GM23338 (cell line): Measurements from ENCODE around the gene PKD1. TPM values are rescaled to one million over a fixed set of nuclear protein-coding genes. Genes with fewer than 3 reads are reported as not detected.

Source experiments
- ATAC-seq: fragments of 200-7000 bp; cut with Tn5 transposase; 3 replicates; pipeline ENCODE4 v1.9.1; 2020
- DNase-seq: peaks from one replicate; pipeline ENCODE4 v3.0.0-alpha.2; 2015; ENCODE audit warnings: low spot score
- H2AFZ ChIP-seq: fragments of 200-600 bp; sonication (generic); 2 replicates; pipeline ENCODE4 v1.8.0; 2016; ENCODE audit warnings: antibody characterized with exemption, mild to moderate bottlenecking, moderate library complexity
- H3F3A ChIP-seq: fragments of 200-600 bp; sonication (generic); replicated peaks from 2 replicates; pipeline ENCODE4 v1.8.0; 2017; ENCODE audit warnings: antibody characterized with exemption, mixed run types, low read depth
- H3K27ac ChIP-seq: fragments of 200-600 bp; sonication (generic); 2 replicates; pipeline ENCODE4 v1.6.1; 2016; ENCODE audit warnings: low read depth
- H3K27me3 ChIP-seq: fragments of 200-600 bp; sonication (generic); 2 replicates; pipeline ENCODE4 v1.8.0; 2016; ENCODE audit warnings: mild to moderate bottlenecking, mixed run types, moderate library complexity; ENCODE audit not compliant: insufficient read depth
- H3K36me3 ChIP-seq: fragments of 200-600 bp; sonication (generic); 2 replicates; pipeline ENCODE4 v1.8.0; 2016; ENCODE audit warnings: mild to moderate bottlenecking; ENCODE audit not compliant: insufficient read depth
- H3K4me1 ChIP-seq: fragments of 200-600 bp; sonication (generic); 2 replicates; pipeline ENCODE4 v1.8.0; 2016; ENCODE audit warnings: mild to moderate bottlenecking, moderate library complexity; ENCODE audit not compliant: insufficient read depth
- H3K4me2 ChIP-seq: fragments of 200-600 bp; sonication (generic); 2 replicates; pipeline ENCODE4 v1.7.1; 2017; ENCODE audit warnings: mixed run types
- H3K4me3 ChIP-seq: fragments of 200-600 bp; sonication (generic); 2 replicates; pipeline ENCODE4 v1.6.1; 2016; ENCODE audit warnings: mixed run types
- H3K79me2 ChIP-seq: fragments of 200-600 bp; sonication (generic); replicated peaks from 2 replicates; pipeline ENCODE4 v1.8.0; 2017; ENCODE audit warnings: mild to moderate bottlenecking; ENCODE audit not compliant: insufficient read depth
- H3K9me2 ChIP-seq: fragments of 200-600 bp; sonication (generic); 2 replicates; pipeline ENCODE4 v1.8.0; 2017; ENCODE audit not compliant: insufficient read depth
- H4K20me1 ChIP-seq: fragments of 200-600 bp; sonication (generic); replicated peaks from 2 replicates; pipeline ENCODE4 v1.8.0; 2017; ENCODE audit warnings: mild to moderate bottlenecking; ENCODE audit not compliant: insufficient read depth
- H3K27ac Mint-ChIP-seq: 2 replicates; pipeline ENCODE4 v1.8.0; 2020; ENCODE audit warnings: inconsistent platforms, mild to moderate bottlenecking, moderate library complexity, mixed read lengths
- H3K27me3 Mint-ChIP-seq: 3 replicates; pipeline ENCODE4 v1.8.0; 2022; ENCODE audit warnings: low read depth, mild to moderate bottlenecking, moderate library complexity, mixed read lengths, inconsistent platforms; ENCODE audit not compliant: insufficient read depth, poor library complexity
- H3K36me3 Mint-ChIP-seq: 3 replicates; pipeline ENCODE4 v1.8.0; 2021; ENCODE audit warnings: low read depth, mild to moderate bottlenecking, inconsistent platforms, moderate library complexity, mixed read lengths
- H3K4me1 Mint-ChIP-seq: 3 replicates; pipeline ENCODE4 v1.8.0; 2020; ENCODE audit warnings: mild to moderate bottlenecking, inconsistent platforms, mixed read lengths
- H3K4me3 Mint-ChIP-seq: 3 replicates; pipeline ENCODE4 v1.8.0; 2021; ENCODE audit warnings: moderate library complexity, mild to moderate bottlenecking, inconsistent platforms, mixed read lengths
- H3K9me3 Mint-ChIP-seq: 3 replicates; pipeline ENCODE4 v1.8.0; 2020; ENCODE audit warnings: moderate library complexity, mild to moderate bottlenecking, inconsistent platforms, mixed read lengths
- CREB1 ChIP-seq: fragments of 250-450 bp; sonication (Bioruptor Pico); IDR thresholded peaks from 2 replicates; pipeline ENCODE4 v1.5.0; 2020; ENCODE audit warnings: low read depth, mild to moderate bottlenecking, moderate library complexity
- CTCF ChIP-seq, 2 experiments: fragments of 200-600 bp in 1 of 2; sonication (generic) in 1 of 2; conservative IDR thresholded peaks; 2 replicates each; pipeline versions ENCODE4 v1.5.1 to v1.6.1; 2016 to 2017; ENCODE audit warnings: antibody characterized with exemption in 2 of 2, low read depth in 2 of 2, mild to moderate bottlenecking in 2 of 2, moderate library complexity in 1 of 2
- ETS1 ChIP-seq: IDR thresholded peaks from 2 replicates; pipeline ENCODE4 v1.6.1; 2016; ENCODE audit warnings: antibody characterized with exemption
- EZH2 ChIP-seq: fragments of 200-600 bp; sonication (generic); IDR thresholded peaks from one replicate; pipeline ENCODE4 v1.8.0; 2017; ENCODE audit warnings: antibody characterized with exemption, mild to moderate bottlenecking, low read depth; ENCODE audit not compliant: unreplicated experiment
- EZH2phosphoT487 ChIP-seq: fragments of 200-600 bp; sonication (generic); IDR thresholded peaks from one replicate; pipeline ENCODE4 v1.8.1; 2018; ENCODE audit warnings: antibody characterized with exemption; ENCODE audit not compliant: unreplicated experiment
- JUNB ChIP-seq: IDR thresholded peaks from one replicate; pipeline ENCODE4 v1.6.1; 2016; ENCODE audit warnings: antibody characterized with exemption; ENCODE audit not compliant: unreplicated experiment
- NANOG ChIP-seq: IDR thresholded peaks from 2 replicates; pipeline ENCODE4 v1.6.1; 2016; ENCODE audit warnings: antibody characterized with exemption, borderline replicate concordance
- REST ChIP-seq: IDR thresholded peaks from one replicate; pipeline ENCODE4 v1.6.1; 2018; ENCODE audit warnings: antibody characterized with exemption; ENCODE audit not compliant: unreplicated experiment
- STAT1 ChIP-seq: IDR thresholded peaks from one replicate; pipeline ENCODE4 v1.6.1; 2016; ENCODE audit warnings: antibody characterized with exemption; ENCODE audit not compliant: unreplicated experiment
- ZNF462 ChIP-seq: fragments of 250-450 bp; sonication (Bioruptor Pico); IDR thresholded peaks from 2 replicates; pipeline ENCODE4 v1.5.0; 2020; ENCODE audit warnings: mild to moderate bottlenecking, moderate library complexity
- polyA plus RNA-seq: library from polyadenylated mRNA; unstranded; fragments of >200 nt; fragmentation: Nextera tagmentation; extraction: Ambion mirVana; gene quantifications from 2 replicates; pipeline ENCODE4 v1.2.1, GENCODE V29; 2016
- total RNA-seq: library from RNA; depleted of rRNA; stranded (reverse); fragments of >200 nt; shearing (Covaris generic); gene quantifications from 2 replicates; pipeline ENCODE4 v1.2.3, GENCODE V29; 2014

PKD1 gene
- total and polyA plus RNA-seq, 2 experiments from 2014 or later: 21.1 to 107 TPM

- TF ChIP-seq CREB1 (CRISPR knock-in tag): no peak
- no peak for TF ChIP-seq CTCF (conservative IDR thresholded peaks at IDR 0.05; ENCODE audit: low read depth in 2 of 2)
- no peak for TF ChIP-seq ZNF462 (CRISPR knock-in tag)
- TF ChIP-seq STAT1: no peak
- no peak for TF ChIP-seq EZH2phosphoT487
- TF ChIP-seq ETS1: no peak
- no peak for TF ChIP-seq NANOG
- no peak for TF ChIP-seq JUNB
- no peak for TF ChIP-seq REST
- no peak for TF ChIP-seq EZH2
- Mint-ChIP-seq H3K4me1 (peaks cover 11% of the 10 kb centered on the region), H3K4me3 (no peak overlapping the region), H3K36me3 (no peaks in the 10 kb centered on the region), H3K27me3 (peaks cover 12% of the 10 kb centered on the region), H3K27ac (no peak overlapping the region), H3K9me3 (no peaks in the 10 kb centered on the region)
- Histone ChIP-seq H3K27ac (no peak overlapping the region), H3F3A (0 out of 2 replicates have a peak, but pooled peaks cover 5% of the 10 kb centered on the region), H3K27me3 (no peaks in the 10 kb centered on the region), H3K4me3 (no peak overlapping the region), H3K4me2 (no peak overlapping the region), H4K20me1 (peaks cover 3% of the 10 kb centered on the region; the same call in 1 of the 2 replicates), H3K79me2 (peaks cover 10% of the 10 kb centered on the region), H2AFZ (no peak overlapping the region), H3K36me3 (no peaks in the 10 kb centered on the region), H3K4me1 (peaks cover 5% of the 10 kb centered on the region; the same call in 1 of the 2 replicates), H3K9me2 (no peaks in the 10 kb centered on the region)
- DNase-seq (no peak), ATAC-seq (no peak)
Observed at GRCh38 chr16:2042171-2042985, 93.3 kb downstream of the PKD1 start.
